Activated CD8-positive, alpha-beta memory T cell treated with anti-CD3 and anti-CD28 coated beads for 4 hours (primary cell): ENCODE data around the gene SNX1.

Experiments used
- DNase-seq, 2 donors: peaks; one replicate each; pipeline ENCODE4 v3.0.0-alpha.2; 2020; ENCODE audit warnings: low read depth in 2 of 2

The SNX1 gene

GRCh38 chr15:64163659-64164362 lies 68.0 kb downstream of the SNX1 start:
- DNase-seq = no peak

- DNase-seq = no peak
Observed at GRCh38 chr15:64164436-64164835, 68.7 kb downstream of the SNX1 start.

- no peak for DNase-seq
Observed at GRCh38 chr15:64166102-64166890, 70.5 kb downstream of the SNX1 start.

- no peak for DNase-seq
Observed at GRCh38 chr15:64180235-64180824, 84.5 kb downstream of the SNX1 start.

GRCh38 chr15:64182859-64183370 lies 87.1 kb downstream of the SNX1 start:
- DNase-seq = no peak

GRCh38 chr15:64185146-64185911 lies 89.5 kb downstream of the SNX1 start:
- no peak for DNase-seq

GRCh38 chr15:64187396-64188191 lies 91.8 kb downstream of the SNX1 start:
- no peak for DNase-seq
